Nephron (organoid): ENCODE data around the gene GTPBP10.
"Not testable (repeated sequence)": the region's sequence is repeated elsewhere in the genome, so short reads cannot be mapped to it uniquely, and the experiment has no call there.

Experiments used
- H3K27ac Mint-ChIP-seq, 3 experiments: 2 replicates each; pipeline ENCODE4 v1.8.0; 2020; ENCODE audit warnings: mixed read lengths in 3 of 3, mild to moderate bottlenecking in 2 of 3, moderate library complexity in 1 of 3
- H3K27me3 Mint-ChIP-seq: 2 replicates; pipeline ENCODE4 v1.8.0; 2021; ENCODE audit warnings: low read depth, mild to moderate bottlenecking, moderate library complexity, mixed read lengths
- H3K36me3 Mint-ChIP-seq: 2 replicates; pipeline ENCODE4 v1.8.0; 2020; ENCODE audit warnings: low read depth, mixed read lengths
- H3K4me1 Mint-ChIP-seq: 2 replicates; pipeline ENCODE4 v1.8.0; 2020; ENCODE audit warnings: mixed read lengths
- H3K4me3 Mint-ChIP-seq, 3 experiments: 2 replicates each; pipeline ENCODE4 v1.8.0; 2020; ENCODE audit warnings: mild to moderate bottlenecking in 3 of 3, mixed read lengths in 3 of 3, moderate library complexity in 2 of 3
- H3K9me3 Mint-ChIP-seq: 2 replicates; pipeline ENCODE4 v1.8.0; 2020; ENCODE audit warnings: mixed read lengths
- TF ChIP-seq, protein P1 (sequence below), 3 experiments: fragments of 200-600 bp; sonication (generic); IDR thresholded peaks; one replicate each; pipeline ENCODE4 v1.5.0; 2021; ENCODE audit warnings: antibody characterized with exemption in 3 of 3; ENCODE audit not compliant: unreplicated experiment in 3 of 3

Gene GTPBP10

DNA sequence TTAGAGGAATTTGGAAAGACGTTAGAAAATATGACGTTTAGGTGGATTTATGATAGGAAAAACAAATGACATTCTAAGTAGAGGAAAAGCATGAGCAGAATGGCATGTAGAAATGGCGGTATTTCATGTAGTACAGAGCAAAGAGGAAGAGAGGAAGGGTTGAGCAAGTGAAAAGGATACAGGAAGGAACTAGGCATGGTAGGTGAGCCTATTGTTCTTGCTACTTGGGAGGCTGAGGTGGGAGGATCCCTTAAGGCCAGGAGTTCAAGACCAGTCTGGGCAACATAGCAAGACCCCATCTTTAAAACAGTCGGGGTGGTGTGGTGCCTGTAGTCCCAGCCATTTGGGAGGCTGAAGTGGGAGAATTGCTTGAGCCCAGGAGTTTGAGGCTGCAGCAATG is 1.2 kb downstream of the GTPBP10 start:
- Mint-ChIP-seq H3K27me3 (no peaks in the 10 kb centered on the region), H3K9me3 (no peaks in the 10 kb centered on the region), H3K4me3 (peak overlapping the region; percentile 9 to 100 (median 96)), H3K4me1 (peaks cover 26% of the 10 kb centered on the region), H3K27ac (peak overlapping the region in 1 of 3 experiments; percentile 99), H3K36me3 (peaks cover 9% of the 10 kb centered on the region)
- TF ChIP-seq, protein P1, sequence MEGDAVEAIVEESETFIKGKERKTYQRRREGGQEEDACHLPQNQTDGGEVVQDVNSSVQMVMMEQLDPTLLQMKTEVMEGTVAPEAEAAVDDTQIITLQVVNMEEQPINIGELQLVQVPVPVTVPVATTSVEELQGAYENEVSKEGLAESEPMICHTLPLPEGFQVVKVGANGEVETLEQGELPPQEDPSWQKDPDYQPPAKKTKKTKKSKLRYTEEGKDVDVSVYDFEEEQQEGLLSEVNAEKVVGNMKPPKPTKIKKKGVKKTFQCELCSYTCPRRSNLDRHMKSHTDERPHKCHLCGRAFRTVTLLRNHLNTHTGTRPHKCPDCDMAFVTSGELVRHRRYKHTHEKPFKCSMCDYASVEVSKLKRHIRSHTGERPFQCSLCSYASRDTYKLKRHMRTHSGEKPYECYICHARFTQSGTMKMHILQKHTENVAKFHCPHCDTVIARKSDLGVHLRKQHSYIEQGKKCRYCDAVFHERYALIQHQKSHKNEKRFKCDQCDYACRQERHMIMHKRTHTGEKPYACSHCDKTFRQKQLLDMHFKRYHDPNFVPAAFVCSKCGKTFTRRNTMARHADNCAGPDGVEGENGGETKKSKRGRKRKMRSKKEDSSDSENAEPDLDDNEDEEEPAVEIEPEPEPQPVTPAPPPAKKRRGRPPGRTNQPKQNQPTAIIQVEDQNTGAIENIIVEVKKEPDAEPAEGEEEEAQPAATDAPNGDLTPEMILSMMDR (IDR thresholded peaks at IDR 0.05; ENCODE audit: unreplicated experiment in 3 of 3), result no peak

DNA sequence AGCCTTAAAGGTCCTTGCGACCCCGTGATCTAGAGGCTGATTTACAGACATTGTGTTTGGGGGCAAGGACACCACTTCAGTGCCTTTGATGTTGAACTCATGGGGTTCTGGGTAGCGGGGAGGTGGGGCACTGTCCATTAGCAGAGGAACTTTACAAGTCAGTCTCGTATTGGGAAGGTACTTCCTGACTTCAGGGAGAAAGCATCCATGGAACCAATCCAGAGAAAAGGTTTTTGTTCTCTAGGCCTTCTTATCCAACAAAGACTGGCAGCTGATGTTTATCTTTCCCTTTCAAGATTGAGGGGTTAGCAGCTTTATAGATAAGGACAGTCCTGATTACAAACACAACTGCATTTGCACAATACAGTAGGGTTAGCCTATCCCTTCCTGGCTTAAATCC is 2.8 kb downstream of the GTPBP10 start:
- H3K36me3 Mint-ChIP-seq, result peaks cover 10% of the 10 kb centered on the region
- TF ChIP-seq, protein P1 (IDR thresholded peaks at IDR 0.05; ENCODE audit: unreplicated experiment in 3 of 3), result no peak
- no peaks in the 10 kb centered on the region for H3K9me3 Mint-ChIP-seq
- H3K27ac Mint-ChIP-seq, result no peak overlapping the region
- H3K4me3 Mint-ChIP-seq, result peak overlapping the region in 2 of 3 experiments; percentile 62 to 66
- no peaks in the 10 kb centered on the region for H3K27me3 Mint-ChIP-seq
- peaks cover 26% of the 10 kb centered on the region for H3K4me1 Mint-ChIP-seq

DNA sequence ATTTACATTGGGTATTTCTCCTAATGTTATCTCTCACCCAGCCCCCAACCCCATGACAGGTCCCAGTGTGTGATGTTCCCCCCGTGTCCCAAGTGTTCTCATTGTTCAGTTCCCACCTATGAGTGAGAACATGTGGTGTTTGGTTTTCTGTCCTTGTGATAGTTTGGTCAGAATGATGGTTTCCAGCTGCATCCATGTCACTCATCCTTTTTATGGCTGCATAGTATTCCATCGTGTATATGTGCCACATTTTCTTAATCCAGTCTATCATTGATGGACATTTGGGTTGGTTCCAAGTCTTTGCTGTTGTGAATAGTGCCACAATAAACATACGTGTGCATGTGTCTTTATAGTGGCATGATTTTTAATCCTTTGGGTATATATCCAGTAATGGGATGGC is 3.5 kb downstream of the GTPBP10 start:
- peaks cover 25% of the 10 kb centered on the region for H3K4me1 Mint-ChIP-seq
- H3K36me3 Mint-ChIP-seq, H3K27me3 Mint-ChIP-seq, H3K9me3 Mint-ChIP-seq, H3K27ac Mint-ChIP-seq: not testable (repeated sequence)
- peak overlapping the region in 1 of 3 experiments; percentile 55 for H3K4me3 Mint-ChIP-seq

DNA sequence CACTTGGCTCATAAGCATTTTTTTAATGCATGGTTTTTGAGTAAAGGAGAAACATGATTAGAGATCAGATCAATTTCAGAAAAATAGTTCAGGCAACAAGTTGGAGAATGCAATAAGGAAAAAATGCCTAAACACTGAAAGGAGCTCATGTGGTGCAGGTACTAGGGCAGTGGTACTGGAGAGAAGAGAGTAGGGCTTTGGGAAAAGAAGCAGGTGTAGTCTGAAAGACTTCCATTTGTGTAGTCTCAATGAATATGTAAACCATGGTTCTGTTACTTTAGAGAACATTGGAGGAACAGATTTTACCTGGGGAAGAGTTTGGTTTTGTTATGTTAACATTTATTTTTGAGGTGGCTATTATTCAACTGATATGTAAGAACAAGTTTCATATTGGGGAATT is 5.5 kb downstream of the GTPBP10 start:
- peaks cover 25% of the 10 kb centered on the region for H3K36me3 Mint-ChIP-seq
- H3K4me3 Mint-ChIP-seq, result no peak overlapping the region
- H3K27ac Mint-ChIP-seq, result no peak overlapping the region
- peaks cover 12% of the 10 kb centered on the region for H3K4me1 Mint-ChIP-seq
- TF ChIP-seq, protein P1 (IDR thresholded peaks at IDR 0.05; ENCODE audit: unreplicated experiment in 3 of 3), result no peak
- H3K27me3 Mint-ChIP-seq, result no peaks in the 10 kb centered on the region
- H3K9me3 Mint-ChIP-seq, result peaks cover 2% of the 10 kb centered on the region

DNA sequence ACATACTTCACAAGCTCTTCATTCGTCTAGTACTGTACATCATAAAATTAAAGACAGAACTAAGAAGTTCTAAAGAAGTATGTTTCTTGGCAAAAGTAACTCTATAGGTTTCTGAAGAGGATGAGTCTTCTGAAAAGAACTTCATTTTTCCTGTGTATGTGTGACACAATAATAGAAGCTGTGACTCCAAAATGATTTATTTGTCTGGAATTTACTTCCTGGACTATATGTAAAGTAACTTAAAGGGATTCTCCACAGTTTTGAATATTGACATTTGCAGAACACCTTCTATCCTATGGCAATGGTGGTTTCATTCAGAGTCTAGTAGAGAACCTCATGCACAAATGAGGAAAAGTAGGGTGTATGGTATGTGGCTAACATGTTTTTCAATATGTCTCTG is 36.9 kb downstream of the GTPBP10 start:
- no peaks in the 10 kb centered on the region for H3K27me3 Mint-ChIP-seq
- no peak overlapping the region for H3K4me3 Mint-ChIP-seq

DNA sequence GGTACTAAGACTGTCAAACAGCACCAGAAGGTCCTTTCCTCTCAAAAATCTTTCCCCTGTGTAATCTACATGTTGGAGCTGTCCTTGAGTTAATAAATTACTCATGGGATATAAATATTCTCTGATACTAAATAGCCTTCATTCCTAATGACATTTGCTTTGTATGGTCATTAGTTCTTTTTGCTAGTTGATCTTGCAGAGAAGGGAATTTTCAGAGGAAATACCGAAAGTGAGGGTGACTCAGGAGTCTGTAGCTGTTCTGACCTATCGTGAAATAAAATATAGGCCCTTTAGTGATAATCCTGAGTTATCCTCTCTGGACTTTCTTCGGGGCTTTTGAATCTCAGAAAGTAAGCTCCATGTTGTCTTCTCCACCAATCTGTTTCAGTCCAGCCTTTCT is 37.3 kb downstream of the GTPBP10 start:
- Mint-ChIP-seq H3K27ac (no peak overlapping the region), H3K36me3 (peaks cover 69% of the 10 kb centered on the region), H3K4me3 (no peak overlapping the region), H3K4me1 (no peaks in the 10 kb centered on the region), H3K9me3 (peaks cover 10% of the 10 kb centered on the region), H3K27me3 (no peaks in the 10 kb centered on the region)
- TF ChIP-seq, protein P1 (IDR thresholded peaks at IDR 0.05; ENCODE audit: unreplicated experiment in 3 of 3), result no peak

More for the DNA sequence above, 36.9 kb downstream of the GTPBP10 start:
- peaks cover 72% of the 10 kb centered on the region for H3K36me3 Mint-ChIP-seq
- H3K9me3 Mint-ChIP-seq, result peaks cover 10% of the 10 kb centered on the region
- TF ChIP-seq, protein P1 (IDR thresholded peaks at IDR 0.05; ENCODE audit: unreplicated experiment in 3 of 3), result no peak
- H3K27ac Mint-ChIP-seq, result no peak overlapping the region
- H3K4me1 Mint-ChIP-seq, result no peaks in the 10 kb centered on the region
